Measurements from ENCODE around the gene RAB23. TPM values are rescaled to one million over a fixed set of nuclear protein-coding genes. Genes with fewer than 3 reads are reported as not detected.

RAB23 gene
- total and polyA plus RNA-seq, 9 of the 15 experiments (the other 6 are each of a cell fraction or from before 2014, with no cell fraction given), result 3.4 to 18.0 (median 9.4) TPM

GRCh38 chr6:57221936-57222742 is at the start of gene RAB23 (continued):
- TF ChIP-seq ZNF133 (CRISPR knock-in tag; IDR thresholded peaks at IDR 0.05), result no peak
- TF ChIP-seq ZNF318 (IDR thresholded peaks at IDR 0.05; ENCODE audit: borderline replicate concordance in 1 of 2, low read depth in 1 of 2), result no peak
- TF ChIP-seq ARID3A (IDR thresholded peaks at IDR 0.05; ENCODE audit: borderline replicate concordance, low read depth, low read length), result no peak
- no peak for TF ChIP-seq SREBF2 (CRISPR knock-in tag; IDR thresholded peaks at IDR 0.05)
- TF ChIP-seq RBFOX2 (IDR thresholded peaks at IDR 0.05; ENCODE audit: low read depth, low read length), result peak; percentile 81
- TF ChIP-seq OTX1 (CRISPR knock-in tag; IDR thresholded peaks at IDR 0.05), result no peak
- TF ChIP-seq PCBP2 (IDR thresholded peaks at IDR 0.05; ENCODE audit: low read depth, low read length, poor library complexity, severe bottlenecking), result no peak
- no peak for TF ChIP-seq DDX20 (tag; IDR thresholded peaks at IDR 0.05; ENCODE audit: low read depth)
- peak; percentile 54 for TF ChIP-seq TAF1 (IDR thresholded peaks at IDR 0.05; ENCODE audit: control insufficient read depth, extremely low read depth, insufficient read depth, low read length, severe bottlenecking)
- no peak for TF ChIP-seq ZNF551 (CRISPR knock-in tag; IDR thresholded peaks at IDR 0.05)
- no peak for TF ChIP-seq ZNF311 (CRISPR knock-in tag; IDR thresholded peaks at IDR 0.05)
- no peak for TF ChIP-seq TSC22D4 (tag; IDR thresholded peaks at IDR 0.05)
- TF ChIP-seq HNRNPLL (IDR thresholded peaks at IDR 0.05; ENCODE audit: low read depth, low read length, poor library complexity, severe bottlenecking), result no peak
- TF ChIP-seq DIDO1 (tag; IDR thresholded peaks at IDR 0.05; ENCODE audit: low read depth), result no peak
- no peak for TF ChIP-seq ZNF143 (CRISPR knock-in tag; IDR thresholded peaks at IDR 0.05)
- TF ChIP-seq XRCC4 (IDR thresholded peaks at IDR 0.05; ENCODE audit: extremely low read depth, insufficient read depth, insufficient read length), result no peak
- no peak for TF ChIP-seq TEAD2 (tag; IDR thresholded peaks at IDR 0.05)
- TF ChIP-seq POLR2B (IDR thresholded peaks at IDR 0.05; ENCODE audit: low read depth, partially characterized antibody), result peak; percentile 87

All from K562 (cell line).